Osteoblast (primary cell): ENCODE results near the gene SLC22A25. TPM values are rescaled to one million over a fixed set of nuclear protein-coding genes. Genes with fewer than 3 reads are reported as not detected.
"Not testable (repeated sequence)": the region's sequence is repeated elsewhere in the genome, so short reads cannot be mapped to it uniquely, and the experiment has no call there.

ENCODE experiments used
- DNase-seq: peaks from one replicate; pipeline ENCODE4 v3.0.0; 2011; ENCODE audit warnings: low spot score, mixed read lengths; ENCODE audit not compliant: insufficient read length; ENCODE audit errors: missing footprints
- H2AFZ ChIP-seq: 2 replicates; pipeline ENCODE4 v1.6.0; 2011; ENCODE audit warnings: mild to moderate bottlenecking, low read length
- H3K27ac ChIP-seq: 2 replicates; pipeline ENCODE4 v1.5.1; 2011; ENCODE audit warnings: mild to moderate bottlenecking, low read depth, low read length, moderate library complexity
- H3K27me3 ChIP-seq: 2 replicates; pipeline ENCODE4 v1.6.0; 2012; ENCODE audit warnings: mild to moderate bottlenecking, control low read depth, inconsistent platforms, low read length, moderate library complexity; ENCODE audit not compliant: insufficient read depth
- H3K36me3 ChIP-seq: 2 replicates; pipeline ENCODE4 v1.5.1; 2011; ENCODE audit warnings: mild to moderate bottlenecking, low read length, control low read depth, moderate library complexity; ENCODE audit not compliant: insufficient read depth
- H3K4me1 ChIP-seq: 2 replicates; pipeline ENCODE4 v1.5.1; 2011; ENCODE audit warnings: mild to moderate bottlenecking, low read length, control low read depth, moderate library complexity; ENCODE audit not compliant: insufficient read depth
- H3K4me2 ChIP-seq: 2 replicates; pipeline ENCODE4 v1.6.0; 2011; ENCODE audit warnings: mild to moderate bottlenecking, low read length; ENCODE audit not compliant: insufficient read depth
- H3K4me3 ChIP-seq: fragments of 200-600 bp; sonication (generic); 3 replicates; pipeline ENCODE4 v1.5.1; 2012; ENCODE audit warnings: mild to moderate bottlenecking, low read length, inconsistent platforms; ENCODE audit not compliant: insufficient read depth
- H3K79me2 ChIP-seq: 2 replicates; pipeline ENCODE4 v1.6.0; 2012; ENCODE audit warnings: mild to moderate bottlenecking, low read length, control low read depth, inconsistent platforms; ENCODE audit not compliant: insufficient read depth
- H3K9me3 ChIP-seq: 2 replicates; pipeline ENCODE4 v1.5.1; 2011; ENCODE audit warnings: low read depth, low read length, control low read depth
- H4K20me1 ChIP-seq: 2 replicates; pipeline ENCODE4 v1.6.0; 2012; ENCODE audit warnings: mild to moderate bottlenecking, low read length, control low read depth; ENCODE audit not compliant: insufficient read depth
- total RNA-seq: library from RNA; depleted of rRNA; stranded (reverse); fragments of >200 nt; gene quantifications from 2 replicates; pipeline ENCODE4 v1.2.3, GENCODE V29; 2012
- TF ChIP-seq, protein P1 (sequence below): IDR thresholded peaks from 2 replicates; pipeline ENCODE4 v1.5.1; 2011; ENCODE audit warnings: mild to moderate bottlenecking, low read depth, low read length, moderate library complexity; ENCODE audit errors: extremely low read depth

SLC22A25 gene
- total RNA-seq, 1 donor: not detected

DNA sequence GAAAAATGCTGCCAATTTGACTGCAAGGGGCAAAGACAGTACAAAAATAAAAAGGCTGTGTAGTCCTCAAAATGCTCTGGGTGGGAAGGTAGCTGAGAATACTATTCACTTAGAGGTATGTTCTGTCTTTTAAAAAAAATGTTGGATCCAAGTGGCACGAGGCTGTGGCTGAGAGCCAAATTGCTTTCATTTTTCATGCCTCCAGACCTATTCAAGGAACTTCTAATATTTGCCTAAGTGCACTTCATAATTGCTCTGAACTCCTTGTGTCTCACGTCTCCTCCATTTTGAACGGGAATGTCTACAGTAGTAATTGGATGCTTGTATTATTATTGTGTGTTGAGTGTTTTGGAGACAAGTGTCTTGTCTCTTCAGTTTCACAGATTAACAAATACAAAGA lies 19.1 kb upstream of the SLC22A25 start:
- H3K4me3 ChIP-seq: no peak overlapping the region
- H3K27ac ChIP-seq: no peak overlapping the region
- no peaks in the 10 kb centered on the region for H3K9me3 ChIP-seq
- H3K79me2 ChIP-seq: no peaks in the 10 kb centered on the region
- no peaks in the 10 kb centered on the region for H3K4me1 ChIP-seq
- H4K20me1 ChIP-seq: no peaks in the 10 kb centered on the region
- no peak for DNase-seq
- H3K27me3 ChIP-seq: no peaks in the 10 kb centered on the region
- H2AFZ ChIP-seq: no peak overlapping the region
- H3K4me2 ChIP-seq: no peak overlapping the region
- TF ChIP-seq, protein P1, sequence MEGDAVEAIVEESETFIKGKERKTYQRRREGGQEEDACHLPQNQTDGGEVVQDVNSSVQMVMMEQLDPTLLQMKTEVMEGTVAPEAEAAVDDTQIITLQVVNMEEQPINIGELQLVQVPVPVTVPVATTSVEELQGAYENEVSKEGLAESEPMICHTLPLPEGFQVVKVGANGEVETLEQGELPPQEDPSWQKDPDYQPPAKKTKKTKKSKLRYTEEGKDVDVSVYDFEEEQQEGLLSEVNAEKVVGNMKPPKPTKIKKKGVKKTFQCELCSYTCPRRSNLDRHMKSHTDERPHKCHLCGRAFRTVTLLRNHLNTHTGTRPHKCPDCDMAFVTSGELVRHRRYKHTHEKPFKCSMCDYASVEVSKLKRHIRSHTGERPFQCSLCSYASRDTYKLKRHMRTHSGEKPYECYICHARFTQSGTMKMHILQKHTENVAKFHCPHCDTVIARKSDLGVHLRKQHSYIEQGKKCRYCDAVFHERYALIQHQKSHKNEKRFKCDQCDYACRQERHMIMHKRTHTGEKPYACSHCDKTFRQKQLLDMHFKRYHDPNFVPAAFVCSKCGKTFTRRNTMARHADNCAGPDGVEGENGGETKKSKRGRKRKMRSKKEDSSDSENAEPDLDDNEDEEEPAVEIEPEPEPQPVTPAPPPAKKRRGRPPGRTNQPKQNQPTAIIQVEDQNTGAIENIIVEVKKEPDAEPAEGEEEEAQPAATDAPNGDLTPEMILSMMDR: no peak
- no peaks in the 10 kb centered on the region for H3K36me3 ChIP-seq

- Histone ChIP-seq H2AFZ (no peak overlapping the region), H3K27ac (no peak overlapping the region), H3K4me2 (no peak overlapping the region), H4K20me1 (no peaks in the 10 kb centered on the region), H3K36me3 (no peaks in the 10 kb centered on the region), H3K27me3 (no peaks in the 10 kb centered on the region), H3K79me2 (no peaks in the 10 kb centered on the region), H3K9me3 (no peaks in the 10 kb centered on the region), H3K4me1 (no peaks in the 10 kb centered on the region), H3K4me3 (no peak overlapping the region)
- no peak for DNase-seq
- TF ChIP-seq, protein P1: no peak
Observed at GRCh38 chr11:63251312-63251711, 7.9 kb upstream of the SLC22A25 start.

DNA sequence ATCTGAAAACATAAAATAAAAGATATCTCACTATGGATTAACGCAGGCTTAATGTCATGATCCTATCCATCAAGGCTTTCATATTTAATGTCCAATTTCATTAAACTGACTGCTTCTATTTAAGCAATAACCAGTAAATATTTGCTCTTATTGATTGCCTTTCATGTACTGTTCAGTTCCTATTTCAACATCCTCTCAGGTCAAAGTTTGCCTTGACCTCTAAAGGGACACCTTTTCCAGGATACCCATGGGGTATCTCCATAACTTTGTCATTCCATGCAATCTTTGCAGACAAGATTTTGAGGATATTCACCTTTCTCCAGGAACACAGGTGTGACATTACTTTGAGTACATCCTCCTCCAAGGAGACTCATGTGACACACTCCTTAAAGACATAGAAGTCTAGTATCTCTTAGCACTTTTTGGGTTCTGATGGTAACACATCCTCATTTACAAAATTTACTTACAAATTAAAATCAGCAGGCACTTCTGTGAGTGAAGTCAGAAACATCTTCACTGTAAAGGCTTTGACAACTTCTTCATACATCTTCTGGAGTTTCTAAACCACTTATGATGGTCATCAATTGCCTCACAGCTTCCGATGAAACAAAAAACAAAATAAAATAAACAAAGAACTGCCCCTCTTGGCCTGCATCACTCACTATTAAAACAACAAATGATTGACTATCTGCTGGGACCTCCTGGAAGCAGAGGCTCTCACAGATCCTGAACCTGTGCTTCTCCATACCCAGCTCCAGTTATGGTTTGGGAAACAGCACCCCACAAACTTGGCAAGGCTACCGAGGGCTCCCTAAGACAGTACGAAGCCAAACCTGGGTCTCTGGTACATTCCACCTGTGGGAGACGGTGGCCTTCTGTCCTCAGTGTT lies 7.0 kb upstream of the SLC22A25 start:
- Histone ChIP-seq H3K36me3 (no peaks in the 10 kb centered on the region), H3K27ac (no peak overlapping the region), H3K79me2 (no peaks in the 10 kb centered on the region), H3K4me3 (no peak overlapping the region), H3K4me1 (no peaks in the 10 kb centered on the region), H4K20me1 (no peaks in the 10 kb centered on the region), H3K4me2 (no peak overlapping the region), H3K27me3 (no peaks in the 10 kb centered on the region), H2AFZ (no peak overlapping the region), H3K9me3 (no peaks in the 10 kb centered on the region)
- TF ChIP-seq, protein P1: no peak
- DNase-seq: no peak

GRCh38 chr11:63248966-63249365 lies 5.6 kb upstream of the SLC22A25 start:
- Histone ChIP-seq H3K4me1 (no peaks in the 10 kb centered on the region), H3K27ac (no peak overlapping the region), H3K79me2 (no peaks in the 10 kb centered on the region), H3K27me3 (no peaks in the 10 kb centered on the region), H2AFZ (no peak overlapping the region), H4K20me1 (no peaks in the 10 kb centered on the region), H3K4me3 (no peak overlapping the region), H3K36me3 (no peaks in the 10 kb centered on the region), H3K9me3 (no peaks in the 10 kb centered on the region), H3K4me2 (no peak overlapping the region)
- TF ChIP-seq, protein P1: no peak
- DNase-seq: no peak

DNA sequence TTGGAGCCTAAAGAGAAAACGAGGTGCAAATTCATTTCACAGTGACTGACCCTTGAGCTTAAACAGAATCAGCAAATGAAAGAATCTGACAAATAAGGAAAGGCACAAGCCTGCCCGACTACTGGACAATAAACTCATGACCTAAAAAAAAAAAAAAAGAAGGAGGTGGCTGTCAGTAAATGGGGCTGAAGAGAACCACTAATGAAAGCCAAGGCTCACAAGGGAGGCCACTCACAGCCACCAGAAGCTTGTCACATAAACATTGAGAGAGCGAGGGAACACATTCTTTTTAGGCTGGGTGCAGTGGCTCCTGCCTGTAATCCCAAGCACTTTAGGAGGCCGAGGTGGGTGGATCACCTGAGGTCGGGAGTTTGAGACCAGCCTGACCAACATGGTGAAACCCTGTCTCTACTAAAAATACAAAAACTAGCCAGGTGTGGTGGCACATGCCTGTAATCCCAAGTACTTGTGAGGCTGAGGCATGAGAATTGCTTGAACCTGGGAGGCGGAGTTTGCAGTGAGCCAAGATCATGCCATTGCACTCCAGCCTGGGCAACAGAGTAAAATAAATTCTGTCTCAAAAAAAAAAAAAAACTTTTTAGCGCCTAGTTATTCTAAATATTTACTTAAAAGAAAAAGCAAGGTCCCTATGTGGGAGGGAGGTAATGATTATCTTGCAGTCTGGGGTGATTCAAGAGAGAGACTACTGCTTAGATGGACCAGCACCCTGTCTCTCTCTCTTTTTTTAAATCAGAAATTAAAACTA lies 4.0 kb upstream of the SLC22A25 start:
- not testable (repeated sequence) for H3K4me3 ChIP-seq, H3K4me1 ChIP-seq, H3K4me2 ChIP-seq, H4K20me1 ChIP-seq, H3K9me3 ChIP-seq, H3K79me2 ChIP-seq, H2AFZ ChIP-seq, H3K36me3 ChIP-seq, H3K27me3 ChIP-seq, DNase-seq, H3K27ac ChIP-seq
